ENCODE measurements around the gene RAF1. TPM values are rescaled to one million over a fixed set of nuclear protein-coding genes. Genes with fewer than 3 reads are reported as not detected.

Gene RAF1
- total RNA-seq, 1 experiment from 2014 or later = 64.3 TPM

- TF ChIP-seq ZFX (IDR thresholded peaks at IDR 0.05) (no peak), SP1 (IDR thresholded peaks at IDR 0.05; ENCODE audit: low read depth) (no peak), ZNF274 (IDR thresholded peaks at IDR 0.05; ENCODE audit: low read depth, low read length) (no peak), SIN3A (IDR thresholded peaks at IDR 0.05; ENCODE audit: low read depth) (no peak)
These were observed 107.6 kb downstream of the RAF1 start (continued) for GRCh38 chr3:12556314-12556689.

- ChIA-PET CTCF (no interaction called here), RAD21 (ENCODE audit: low non-redundant PET in 1 of 2, low total read pairs in 2 of 2, uncharacterized antibody in 2 of 2, unreplicated experiment in 2 of 2) (no interaction called here), POLR2A (no interaction called here)
- Histone ChIP-seq H2AFZ (ENCODE audit: low read depth, low read length, poor library complexity, severe bottlenecking) (no peak overlapping the region), H3K4me3 (replicated peaks in 1 of 2; ENCODE audit: low read depth in 1 of 2, low read length in 2 of 2) (no peak overlapping the region), H3K4me1 (ENCODE audit: control insufficient read depth in 1 of 2, insufficient read depth in 2 of 2, low read length in 2 of 2) (peaks cover 3 to 20% of the 10 kb centered on the region in 2 experiments; a peak in 3 of 4 replicates), H3K4me2 (ENCODE audit: low read length) (no peak overlapping the region), H3K27ac (ENCODE audit: low read depth, low read length) (no peak overlapping the region), H3K79me2 (ENCODE audit: insufficient read depth, low read length) (peaks cover 20% of the 10 kb centered on the region), H3K9me2 (ENCODE audit: insufficient read depth) (no peaks in the 10 kb centered on the region), H3K27me3 (ENCODE audit: insufficient read depth, low read length) (no peaks in the 10 kb centered on the region), H3K9me3 (ENCODE audit: control insufficient read depth in 1 of 2, insufficient read depth in 1 of 2, low read depth in 1 of 2, low read length in 2 of 2) (no peaks in the 10 kb centered on the region), H3K36me3 (ENCODE audit: control insufficient read depth in 1 of 2, insufficient read depth in 2 of 2, low read length in 2 of 2) (no peaks in the 10 kb centered on the region), H3K9ac (ENCODE audit: low read length) (no peak overlapping the region), H4K20me1 (ENCODE audit: insufficient read depth) (no peaks in the 10 kb centered on the region)
- intact Hi-C loops (cut with micrococcal nuclease) = no loop called here
- no peak for TF ChIP-seq EZH2phosphoT487 (IDR thresholded peaks at IDR 0.05; ENCODE audit: borderline replicate concordance)
- TF ChIP-seq SP1 (IDR thresholded peaks at IDR 0.05; ENCODE audit: low read depth) = no peak
- no peak for TF ChIP-seq SRF (IDR thresholded peaks at IDR 0.05; ENCODE audit: low read depth)
- no peak for TF ChIP-seq TCF7L2 (IDR thresholded peaks at IDR 0.05; ENCODE audit: borderline replicate concordance, extremely low read depth, insufficient read depth, insufficient read length)
- DNase-seq (ENCODE audit: low read depth, low spot score) (no peak), ATAC-seq (no peak)
- no TSS peak for BruUV-seq (replicated peaks)
These were observed 110.0 kb downstream of the RAF1 start for GRCh38 chr3:12553921-12554391.

- Histone ChIP-seq H3K36me3 (ENCODE audit: control insufficient read depth in 1 of 2, insufficient read depth in 2 of 2, low read length in 2 of 2) (no peaks in the 10 kb centered on the region), H3K79me2 (ENCODE audit: insufficient read depth, low read length) (no peaks in the 10 kb centered on the region), H3K4me3 (replicated peaks in 1 of 2; ENCODE audit: low read depth in 1 of 2, low read length in 2 of 2) (no peak overlapping the region), H3K4me1 (ENCODE audit: control insufficient read depth in 1 of 2, insufficient read depth in 2 of 2, low read length in 2 of 2) (peaks cover 0 to 3% of the 10 kb centered on the region in 2 experiments; a peak in 1 of 4 replicates), H4K20me1 (ENCODE audit: insufficient read depth) (no peaks in the 10 kb centered on the region), H3K27me3 (ENCODE audit: insufficient read depth, low read length) (no peaks in the 10 kb centered on the region), H3K4me2 (ENCODE audit: low read length) (no peak overlapping the region), H3K9ac (ENCODE audit: low read length) (no peak overlapping the region), H3K9me2 (ENCODE audit: insufficient read depth) (no peaks in the 10 kb centered on the region), H3K27ac (ENCODE audit: low read depth, low read length) (no peak overlapping the region), H3K9me3 (ENCODE audit: control insufficient read depth in 1 of 2, insufficient read depth in 1 of 2, low read depth in 1 of 2, low read length in 2 of 2) (no peaks in the 10 kb centered on the region), H2AFZ (ENCODE audit: low read depth, low read length, poor library complexity, severe bottlenecking) (no peak overlapping the region)
- ChIA-PET POLR2A (no interaction called here), RAD21 (ENCODE audit: low non-redundant PET in 1 of 2, low total read pairs in 2 of 2, uncharacterized antibody in 2 of 2, unreplicated experiment in 2 of 2) (no interaction called here), CTCF (no interaction called here)
- ATAC-seq (no peak), DNase-seq (ENCODE audit: low read depth, low spot score) (no peak)
- intact Hi-C loops (cut with micrococcal nuclease) = no loop called here
- no TSS peak for BruUV-seq (replicated peaks)
- TF ChIP-seq CTCF (IDR thresholded peaks at IDR 0.05 in 2 of 3, conservative IDR thresholded peaks at IDR 0.05 in 1 of 3; ENCODE audit: borderline replicate concordance in 1 of 3, insufficient read depth in 1 of 3, low read depth in 2 of 3, low read length in 2 of 3) (no peak), FOSL1 (IDR thresholded peaks at IDR 0.05; ENCODE audit: low read depth) (no peak), ZNF274 (IDR thresholded peaks at IDR 0.05; ENCODE audit: low read depth, low read length) (no peak), ZFX (IDR thresholded peaks at IDR 0.05) (no peak), REST (IDR thresholded peaks at IDR 0.05; ENCODE audit: low read depth) (no peak), POLR2AphosphoS5 (IDR thresholded peaks at IDR 0.05; ENCODE audit: low read depth, low read length) (no peak), JUND (IDR thresholded peaks at IDR 0.05) (no peak), EZH2phosphoT487 (IDR thresholded peaks at IDR 0.05; ENCODE audit: borderline replicate concordance) (no peak), POLR2A (IDR thresholded peaks at IDR 0.05; ENCODE audit: borderline replicate concordance, extremely low read depth, insufficient read depth, insufficient read length) (no peak)
These were observed 113.8 kb downstream of the RAF1 start for GRCh38 chr3:12549971-12550760.
